Astrocyte of the cerebellum (primary cell): ENCODE data around the gene GMCL2.

Experiments used
- DNase-seq: peaks from one replicate; pipeline ENCODE4 v3.0.0-alpha.2; 2011; ENCODE audit warnings: low read depth
- H3K4me3 ChIP-seq: 2 replicates; pipeline ENCODE4 v1.5.1; 2011; ENCODE audit warnings: mild to moderate bottlenecking, low read depth, low read length, moderate library complexity
- in situ Hi-C: cut with HindIII; loops from 2 replicates; pipeline ENCODE4 v1.10.0; 2017; ENCODE audit warnings: low sequenced_read_pairs
- TF ChIP-seq, protein P1 (sequence below): IDR thresholded peaks from 2 replicates; pipeline ENCODE4 v1.5.1; 2012; ENCODE audit warnings: low read length, low read depth, moderate library complexity, mild to moderate bottlenecking; ENCODE audit errors: missing control alignments

GMCL2 gene

DNA sequence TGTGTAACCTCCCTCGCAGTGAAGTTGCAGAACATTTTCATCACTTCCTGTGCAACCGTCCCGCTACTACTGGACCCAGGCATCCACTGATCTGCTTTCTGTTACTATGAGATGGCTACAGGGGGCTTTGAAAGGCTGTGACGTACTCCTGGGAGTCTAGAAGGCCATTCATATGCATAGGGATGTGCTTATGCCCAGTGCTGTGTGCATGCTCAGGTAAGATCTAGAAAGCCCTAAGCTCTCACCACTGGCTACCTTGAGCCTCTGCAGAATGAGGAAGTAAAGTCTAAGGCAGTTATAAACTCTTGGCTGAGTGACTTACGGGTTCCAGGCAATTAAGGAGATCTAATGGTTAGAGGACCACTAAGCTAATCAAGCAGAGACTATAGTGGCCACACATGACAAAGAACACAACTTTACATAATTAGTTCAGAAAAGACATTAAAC lies 28.9 kb upstream of the GMCL2 start:
- in situ Hi-C loops: no loop called here
- DNase-seq: no peak
- no peak overlapping the region for H3K4me3 ChIP-seq
- TF ChIP-seq, protein P1, sequence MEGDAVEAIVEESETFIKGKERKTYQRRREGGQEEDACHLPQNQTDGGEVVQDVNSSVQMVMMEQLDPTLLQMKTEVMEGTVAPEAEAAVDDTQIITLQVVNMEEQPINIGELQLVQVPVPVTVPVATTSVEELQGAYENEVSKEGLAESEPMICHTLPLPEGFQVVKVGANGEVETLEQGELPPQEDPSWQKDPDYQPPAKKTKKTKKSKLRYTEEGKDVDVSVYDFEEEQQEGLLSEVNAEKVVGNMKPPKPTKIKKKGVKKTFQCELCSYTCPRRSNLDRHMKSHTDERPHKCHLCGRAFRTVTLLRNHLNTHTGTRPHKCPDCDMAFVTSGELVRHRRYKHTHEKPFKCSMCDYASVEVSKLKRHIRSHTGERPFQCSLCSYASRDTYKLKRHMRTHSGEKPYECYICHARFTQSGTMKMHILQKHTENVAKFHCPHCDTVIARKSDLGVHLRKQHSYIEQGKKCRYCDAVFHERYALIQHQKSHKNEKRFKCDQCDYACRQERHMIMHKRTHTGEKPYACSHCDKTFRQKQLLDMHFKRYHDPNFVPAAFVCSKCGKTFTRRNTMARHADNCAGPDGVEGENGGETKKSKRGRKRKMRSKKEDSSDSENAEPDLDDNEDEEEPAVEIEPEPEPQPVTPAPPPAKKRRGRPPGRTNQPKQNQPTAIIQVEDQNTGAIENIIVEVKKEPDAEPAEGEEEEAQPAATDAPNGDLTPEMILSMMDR: no peak

DNA sequence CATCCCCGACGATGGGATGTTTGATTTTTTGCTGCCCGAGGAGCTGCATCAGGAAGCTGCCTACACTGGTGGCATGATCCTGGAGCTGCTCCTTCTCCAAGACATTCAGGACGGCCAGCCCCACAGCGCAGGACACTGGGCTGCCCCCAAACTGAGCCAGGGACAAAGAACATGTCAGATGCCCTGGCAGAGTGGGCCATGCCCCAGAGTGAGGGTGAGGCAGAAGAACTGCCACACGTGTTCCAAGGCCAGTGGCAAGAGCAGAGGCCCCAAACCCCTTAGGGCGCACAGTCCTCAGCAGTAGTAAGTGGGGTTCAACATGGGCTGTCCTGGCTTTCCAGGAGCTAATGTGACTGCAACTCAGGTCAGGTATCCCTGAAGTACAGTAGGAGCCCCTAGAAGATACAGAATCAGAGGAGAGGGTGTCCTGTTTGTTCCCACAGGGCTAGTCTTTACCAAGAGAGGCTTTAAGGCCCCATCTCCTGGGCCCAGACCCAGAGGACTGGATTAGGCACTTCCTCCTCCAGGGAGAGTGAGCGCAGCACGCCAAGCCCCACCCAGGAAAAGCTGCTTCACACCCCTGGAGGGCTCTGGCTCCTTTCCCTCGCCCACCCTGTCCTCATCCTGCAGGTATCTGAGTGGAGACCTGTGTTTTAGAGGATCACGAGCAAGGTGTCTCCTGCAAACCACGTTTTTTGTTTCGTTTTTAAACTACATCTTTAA lies 28.3 kb upstream of the GMCL2 start:
- DNase-seq: no peak
- in situ Hi-C loops: no loop called here
- no peak overlapping the region for H3K4me3 ChIP-seq
- TF ChIP-seq, protein P1: no peak

DNA sequence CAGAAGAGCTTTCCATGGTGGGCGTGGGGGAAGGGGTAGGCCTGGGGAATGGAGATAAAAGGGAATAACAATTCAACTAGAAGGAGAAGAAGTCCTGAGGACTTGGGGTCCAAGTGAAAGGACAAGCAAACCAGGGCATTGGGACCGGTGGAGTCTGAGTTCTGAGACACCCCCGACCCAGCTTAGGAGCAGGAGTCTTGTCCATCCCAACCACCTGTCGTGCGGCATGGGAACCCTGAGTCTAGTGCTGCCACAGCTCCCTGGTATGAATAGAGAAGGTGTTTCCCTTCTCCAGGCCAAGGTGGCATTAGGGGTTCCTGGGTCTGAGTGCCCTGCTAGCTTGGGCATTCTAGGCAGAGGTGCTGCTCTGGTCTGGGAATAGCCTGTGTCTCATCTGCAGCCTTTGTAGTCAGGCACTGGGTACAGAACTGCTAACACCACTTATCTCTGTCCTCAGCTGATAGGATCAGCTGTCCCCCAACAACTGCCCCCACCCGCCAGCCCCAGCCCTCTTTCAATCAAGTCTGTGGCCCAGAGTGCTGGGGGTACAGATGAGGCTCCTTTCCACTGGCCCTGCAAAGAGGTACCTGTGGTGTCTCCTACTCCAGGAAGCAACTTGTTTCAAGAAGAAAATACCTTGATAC lies 27.1 kb upstream of the GMCL2 start:
- TF ChIP-seq, protein P1: no peak
- in situ Hi-C loops: no loop called here
- H3K4me3 ChIP-seq: no peak overlapping the region
- no peak for DNase-seq

DNA sequence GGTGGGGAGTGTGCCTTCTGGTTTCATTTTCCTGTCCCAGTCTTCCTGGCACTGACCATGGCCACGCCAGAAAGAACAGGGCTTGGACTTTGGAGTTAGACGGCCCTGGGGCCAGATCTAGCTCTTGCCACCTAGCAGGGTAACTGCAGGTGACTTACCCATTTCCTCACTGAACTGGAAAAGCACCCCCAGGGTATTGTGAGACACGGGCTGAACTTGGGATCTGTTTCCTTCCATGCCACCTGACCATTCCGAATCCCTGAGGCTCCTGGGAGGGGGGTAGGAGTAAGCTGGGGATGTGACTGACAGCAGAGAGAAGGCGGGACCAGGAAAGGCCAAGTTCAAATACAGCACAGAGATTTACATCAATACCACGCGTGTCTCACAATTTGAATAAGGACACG lies 26.6 kb upstream of the GMCL2 start:
- H3K4me3 ChIP-seq: no peak overlapping the region
- in situ Hi-C loops: no loop called here
- TF ChIP-seq, protein P1: no peak
- no peak for DNase-seq

DNA sequence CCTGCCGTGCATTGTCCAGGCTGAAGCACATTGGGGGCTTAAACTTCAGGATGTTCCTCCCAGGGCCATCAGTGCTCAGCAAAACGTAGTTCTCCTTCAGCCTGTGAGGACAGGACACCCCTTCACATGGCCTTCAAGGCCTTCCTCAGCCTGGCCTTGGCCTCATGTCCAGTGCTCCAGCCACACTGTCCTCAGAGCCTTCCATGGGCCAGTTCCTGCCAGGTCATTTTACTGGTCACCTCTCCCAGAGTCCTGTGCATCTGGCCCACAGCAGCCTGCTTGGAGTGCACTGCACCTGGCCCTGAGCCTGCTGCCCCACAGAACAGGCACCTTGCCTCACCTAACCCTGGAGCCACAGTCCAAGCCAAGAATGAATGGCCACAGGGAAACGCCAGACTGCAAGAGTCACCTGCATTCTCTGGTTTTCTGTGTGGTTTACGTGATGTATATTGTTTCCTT lies 25.9 kb upstream of the GMCL2 start:
- TF ChIP-seq, protein P1: no peak
- no peak for DNase-seq
- H3K4me3 ChIP-seq: no peak overlapping the region
- in situ Hi-C loops: no loop called here

DNA sequence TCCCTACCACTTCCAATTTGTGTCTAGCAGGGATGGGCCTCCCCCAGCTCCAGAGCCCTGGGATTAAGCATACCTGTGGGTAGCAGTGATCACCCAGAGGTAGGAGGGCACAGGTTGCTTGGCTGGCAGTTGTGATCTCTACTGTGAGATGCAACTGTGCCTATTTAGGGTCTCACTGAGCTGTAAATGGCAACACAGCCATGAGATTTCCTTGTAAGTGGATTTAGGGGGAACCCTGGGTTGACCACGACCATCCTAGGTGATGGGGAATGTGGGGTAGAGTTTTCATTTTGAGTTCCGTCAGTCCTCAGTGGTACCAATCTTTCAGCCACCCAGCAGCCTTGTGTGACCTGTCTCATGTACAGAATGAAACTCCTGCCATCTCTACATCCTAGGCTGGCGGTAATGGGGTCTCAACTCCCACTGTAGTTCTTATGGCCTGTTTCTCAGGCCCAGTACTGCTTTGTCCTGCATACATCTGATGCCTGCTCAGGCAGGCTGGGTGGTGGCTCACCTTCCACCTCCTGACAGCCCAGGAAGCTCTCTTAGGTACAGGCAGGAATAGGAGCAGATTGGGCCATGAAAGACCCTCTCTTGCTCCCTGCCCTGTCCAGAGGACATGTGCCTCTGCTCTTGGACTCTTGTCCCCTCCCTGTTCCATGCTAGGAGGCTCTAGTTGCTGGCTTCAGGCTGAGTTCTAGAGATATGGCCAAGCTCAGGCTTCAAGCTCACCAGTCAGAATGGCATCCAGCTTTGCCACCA lies 25.3 kb upstream of the GMCL2 start:
- H3K4me3 ChIP-seq: no peak overlapping the region
- in situ Hi-C loops: no loop called here
- no peak for DNase-seq
- TF ChIP-seq, protein P1: no peak
